H1 (cell line): Measurements from ENCODE around the gene MMP1. TPM values are rescaled to one million over a fixed set of nuclear protein-coding genes. Genes with fewer than 3 reads are reported as not detected.

Experiments used
- CTCF ChIA-PET: fragments of 300-600 bp; sonication (Branson Sonifier 250); formaldehyde crosslinking; loops from one replicate; lab custom pipeline; 2021; ENCODE audit not compliant: partially characterized antibody; lab: Charles Lee
- POLR2A ChIA-PET: fragments of 300-600 bp; sonication (Branson Sonifier 250); formaldehyde crosslinking; loops from one replicate; lab custom pipeline; 2021; ENCODE audit warnings: inconsistent platforms; ENCODE audit not compliant: partially characterized antibody; lab: Charles Lee
- DNase-seq, 2 experiments: peaks; one replicate each; pipeline versions ENCODE4 v3.0.0 to v3.0.0-alpha.2; 2010 to 2022; ENCODE audit warnings: low spot score in 2 of 2, low read depth in 1 of 2, mixed read lengths in 1 of 2
- FAIRE-seq: peaks from 2 replicates; lab custom pipeline; 2011; peaks lifted over from hg19 to GRCh38; lab: Jason Lieb, UNC
- H2AFZ ChIP-seq: 2 replicates; pipeline ENCODE4 v1.8.1; 2012; ENCODE audit warnings: low read length, inconsistent platforms
- H2AK5ac ChIP-seq: 2 replicates; pipeline ENCODE4 v1.6.1; 2013; ENCODE audit warnings: low read depth, low read length
- H2BK120ac ChIP-seq: replicated peaks from 2 replicates; pipeline ENCODE3; 2013; ENCODE audit warnings: low read depth, low read length, inconsistent platforms
- H2BK12ac ChIP-seq: 2 replicates; pipeline ENCODE4 v1.6.1; 2013; ENCODE audit warnings: low read depth, low read length
- H2BK15ac ChIP-seq: 2 replicates; pipeline ENCODE4 v1.6.1; 2013; ENCODE audit warnings: low read length
- H2BK20ac ChIP-seq: 2 replicates; pipeline ENCODE4 v1.6.1; 2013; ENCODE audit warnings: low read length
- H2BK5ac ChIP-seq: 2 replicates; pipeline ENCODE4 v1.6.1; 2013; ENCODE audit warnings: low read depth, low read length
- H3K14ac ChIP-seq: 2 replicates; pipeline ENCODE4 v1.6.1; 2013; ENCODE audit warnings: inconsistent platforms; ENCODE audit not compliant: insufficient read length
- H3K18ac ChIP-seq: 2 replicates; pipeline ENCODE4 v1.6.1; 2013; ENCODE audit warnings: low read length; ENCODE audit errors: extremely low read depth
- H3K23ac ChIP-seq: 2 replicates; pipeline ENCODE4 v1.6.1; 2013; ENCODE audit warnings: inconsistent platforms; ENCODE audit not compliant: insufficient read length
- H3K23me2 ChIP-seq: 2 replicates; pipeline ENCODE4 v1.6.1; 2013; ENCODE audit warnings: low read depth, low read length
- H3K27ac ChIP-seq: 2 replicates; pipeline ENCODE4 v1.6.1; 2011; ENCODE audit warnings: low read depth, low read length, inconsistent platforms
- H3K27me3 ChIP-seq, 4 experiments: replicated peaks in 1 of 4; 1 replicate in 1 of 4; 2 replicates in 3 of 4; pipeline versions ENCODE4 v1.6.1 to v1.8.1; 2011 to 2013; ENCODE audit warnings: low read length in 3 of 4, mild to moderate bottlenecking in 3 of 4, inconsistent platforms in 2 of 4, mixed read lengths in 2 of 4, moderate library complexity in 1 of 4; ENCODE audit not compliant: control insufficient read depth in 3 of 4, insufficient read depth in 3 of 4; ENCODE audit errors: extremely low read depth in 1 of 4
- H3K36me3 ChIP-seq, 4 experiments: 2 replicates each; pipeline versions ENCODE4 v1.6.1 to v1.8.1; 2011 to 2013; ENCODE audit warnings: mild to moderate bottlenecking in 4 of 4, low read length in 3 of 4, moderate library complexity in 2 of 4, control low read depth in 1 of 4, inconsistent platforms in 1 of 4; ENCODE audit not compliant: insufficient read depth in 4 of 4, control insufficient read depth in 2 of 4
- H3K4ac ChIP-seq: replicated peaks from 2 replicates; pipeline ENCODE3; 2013; ENCODE audit warnings: low read length, low read depth, mixed read lengths, inconsistent platforms; ENCODE audit not compliant: insufficient read length
- H3K4me1 ChIP-seq, 4 experiments: replicated peaks in 1 of 4; 1 replicate in 1 of 4; 2 replicates in 3 of 4; pipeline versions ENCODE4 v1.6.1 to v1.8.1; 2011 to 2013; ENCODE audit warnings: low read length in 3 of 4, inconsistent platforms in 2 of 4, mixed read lengths in 1 of 4; ENCODE audit not compliant: insufficient read depth in 4 of 4, control insufficient read depth in 3 of 4
- H3K4me2 ChIP-seq, 2 experiments: 2 replicates each; pipeline versions ENCODE4 v1.6.1 to v1.8.1; 2011 to 2013; ENCODE audit warnings: low read depth in 2 of 2, low read length in 2 of 2, control low read depth in 1 of 2, inconsistent platforms in 1 of 2, mild to moderate bottlenecking in 1 of 2; ENCODE audit not compliant: insufficient read depth in 1 of 2
- H3K4me3 ChIP-seq, 4 experiments: fragments of 200-600, 300-600 bp in 1 of 4; sonication (generic), shearing (Covaris generic), sonication (Bioruptor Twin) in 1 of 4; 2 replicates each; pipeline versions ENCODE4 v1.5.1 to v1.8.1; 2011 to 2016; ENCODE audit warnings: low read length in 4 of 4, low read depth in 3 of 4, control low read depth in 2 of 4, inconsistent platforms in 2 of 4, mild to moderate bottlenecking in 2 of 4, mixed read lengths in 1 of 4, moderate library complexity in 1 of 4; ENCODE audit not compliant: insufficient read depth in 2 of 4; ENCODE audit errors: extremely low read depth in 1 of 4
- H3K56ac ChIP-seq: replicated peaks from 2 replicates; pipeline ENCODE3; 2013; ENCODE audit warnings: low read depth, mild to moderate bottlenecking, mixed read lengths, low read length, inconsistent platforms; ENCODE audit not compliant: insufficient read length
- H3K79me1 ChIP-seq: 2 replicates; pipeline ENCODE4 v1.6.1; 2013; ENCODE audit warnings: low read depth, low read length, control low read depth
- H3K79me2 ChIP-seq, 2 experiments: 2 replicates each; pipeline versions ENCODE4 v1.6.1 to v1.8.1; 2012 to 2013; ENCODE audit warnings: low read length in 2 of 2, mild to moderate bottlenecking in 2 of 2, inconsistent platforms in 1 of 2; ENCODE audit not compliant: insufficient read depth in 2 of 2, control insufficient read depth in 1 of 2
- H3K9ac ChIP-seq, 4 experiments: replicated peaks in 1 of 4; 1 replicate in 1 of 4; 2 replicates in 3 of 4; pipeline versions ENCODE4 v1.6.1 to v1.8.1; 2011 to 2013; ENCODE audit warnings: low read depth in 3 of 4, low read length in 3 of 4, control low read depth in 2 of 4, mild to moderate bottlenecking in 2 of 4, moderate library complexity in 2 of 4, inconsistent platforms in 1 of 4; ENCODE audit errors: extremely low read depth in 1 of 4
- H3K9me3 ChIP-seq, 2 experiments: 2 replicates each; pipeline versions ENCODE4 v1.6.1 to v1.8.1; 2012 to 2013; ENCODE audit warnings: mild to moderate bottlenecking in 2 of 2, moderate library complexity in 2 of 2, control low read depth in 1 of 2, inconsistent platforms in 1 of 2, low read depth in 1 of 2, low read length in 1 of 2, mixed read lengths in 1 of 2; ENCODE audit not compliant: insufficient read depth in 2 of 2
- H4K20me1 ChIP-seq, 2 experiments: replicated peaks in 1 of 2; 2 replicates each; pipeline versions ENCODE3 to v1.8.1; 2011 to 2013; ENCODE audit warnings: inconsistent platforms in 2 of 2, low read length in 2 of 2, mild to moderate bottlenecking in 1 of 2; ENCODE audit not compliant: insufficient read depth in 2 of 2, control insufficient read depth in 1 of 2
- H4K5ac ChIP-seq: 2 replicates; pipeline ENCODE4 v1.6.1; 2013; ENCODE audit warnings: low read length, low read depth, mixed read lengths, inconsistent platforms; ENCODE audit not compliant: insufficient read length
- H4K8ac ChIP-seq: 2 replicates; pipeline ENCODE4 v1.8.0; 2013; ENCODE audit warnings: mild to moderate bottlenecking, moderate library complexity, low read length, inconsistent platforms; ENCODE audit not compliant: insufficient read depth; ENCODE audit errors: extremely low read depth
- H4K91ac ChIP-seq: replicated peaks from 2 replicates; pipeline ENCODE3; 2013; ENCODE audit warnings: low read length, mixed read lengths, inconsistent platforms; ENCODE audit not compliant: insufficient read length
- ASH2L ChIP-seq: fragments of 200-600, 300-600 bp; sonication (generic); IDR thresholded peaks from one replicate; pipeline ENCODE4 v1.7.1; 2017; ENCODE audit warnings: low read length
- ATF2 ChIP-seq: IDR thresholded peaks from 2 replicates; pipeline ENCODE4 v1.6.1; 2012; ENCODE audit warnings: low read length, inconsistent platforms
- CEBPB ChIP-seq: IDR thresholded peaks from 2 replicates; pipeline ENCODE4 v1.6.1; 2012; ENCODE audit warnings: low read depth, low read length
- CTCF ChIP-seq, 3 experiments: IDR thresholded peaks; 1 replicate in 2 of 3; 2 replicates in 1 of 3; pipeline versions ENCODE4 v1.5.1 to v1.6.1; 2011; ENCODE audit warnings: low read length in 3 of 3, mild to moderate bottlenecking in 3 of 3, inconsistent platforms in 2 of 3, low read depth in 1 of 3, moderate library complexity in 1 of 3; ENCODE audit not compliant: insufficient read depth in 1 of 3; ENCODE audit errors: control extremely low read depth in 1 of 3
- GABPA ChIP-seq: IDR thresholded peaks from 2 replicates; pipeline ENCODE4 v1.6.1; 2011; ENCODE audit warnings: mild to moderate bottlenecking, low read length, moderate library complexity, borderline replicate concordance; ENCODE audit not compliant: insufficient read depth
- MAX ChIP-seq: IDR thresholded peaks from 2 replicates; pipeline ENCODE4 v1.6.1; 2012; ENCODE audit warnings: inconsistent platforms
- POLR2AphosphoS5 ChIP-seq: IDR thresholded peaks from 2 replicates; pipeline ENCODE4 v1.6.1; 2011; ENCODE audit warnings: low read depth, low read length
- SIX5 ChIP-seq: IDR thresholded peaks from 2 replicates; pipeline ENCODE4 v1.6.1; 2011; ENCODE audit warnings: mild to moderate bottlenecking, low read depth, low read length
- USF2 ChIP-seq: IDR thresholded peaks from 2 replicates; pipeline ENCODE4 v1.6.1; 2011; ENCODE audit warnings: low read length, improper control_type of control experiment
- WGBS, 2 experiments: shearing (Covaris generic) in 1 of 2; methylation state at CpG; one replicate each; pipeline versions ENCODE4 v1.1.6 to v1.1.7; 2013 to 2015; ENCODE audit warnings: low lambda C conversion rate in 2 of 2, mixed read lengths in 2 of 2, inconsistent platforms in 1 of 2, low coverage in 1 of 2, missing lambda C conversion rate in 1 of 2; ENCODE audit not compliant: insufficient replicate concordance in 2 of 2, insufficient coverage in 1 of 2, insufficient read length in 1 of 2; ENCODE audit errors: extremely low coverage in 1 of 2, missing lambda C conversion rate in 1 of 2; 5-methylcytosine and 5-hydroxymethylcytosine counted together
- polyA plus RNA-seq, 7 experiments: library from polyadenylated mRNA; depleted of rRNA in 3 of 7; stranded (reverse) in 5 of 7; unstranded in 2 of 7; fragments of >200 nt in 5 of 7; fragments of 200-250 nt in 2 of 7; gene quantifications; 1 replicate in 5 of 7; 2 replicates in 1 of 7; 4 replicates in 1 of 7; pipeline versions ENCODE4 v1.2.1 to v1.2.3, GENCODE V29; 2011 to 2013; ENCODE audit warnings: missing spikeins in 2 of 7, mixed read lengths in 2 of 7
- total RNA-seq: library from RNA; stranded (reverse); fragmentation: NEBNext Ultra II Directional; extraction: Animal tissue kit (Norgen Biotek cat#: 25700); gene quantifications from 2 replicates; pipeline ENCODE4 v1.2.1, GENCODE V29; 2021

The MMP1 gene
- total and polyA plus RNA-seq, 2 of the 8 experiments (the other 6 are each of a cell fraction or from before 2014, with no cell fraction given) = not detected

- no peak overlapping the region for H3K27ac ChIP-seq
- H3K14ac ChIP-seq = no peak overlapping the region
- no peak overlapping the region for H4K91ac ChIP-seq
- H3K56ac ChIP-seq = no peak overlapping the region
- H3K36me3 ChIP-seq = no peaks in the 10 kb centered on the region
- H3K9ac ChIP-seq = no peak overlapping the region
- DNase-seq (no peak), FAIRE-seq (no peak)
- no peak overlapping the region for H2BK120ac ChIP-seq
- H3K9me3 ChIP-seq = no peaks in the 10 kb centered on the region
- no peak overlapping the region for H3K18ac ChIP-seq
- no peaks in the 10 kb centered on the region for H4K20me1 ChIP-seq
- no peak overlapping the region for H2AFZ ChIP-seq
- H3K79me1 ChIP-seq = no peaks in the 10 kb centered on the region
- H3K4me2 ChIP-seq = no peak overlapping the region
- WGBS, 2 experiments = 88% methylated on average over 2 of the region's 2 CpGs; no CpG with 5 or more reads in 1 of the 2 experiments
- POLR2A ChIA-PET = no interaction called here
- no peaks in the 10 kb centered on the region for H3K79me2 ChIP-seq
- H2BK15ac ChIP-seq = no peak overlapping the region
- H3K23ac ChIP-seq = no peak overlapping the region
- no peaks in the 10 kb centered on the region for H3K27me3 ChIP-seq
- H2AK5ac ChIP-seq = no peak overlapping the region
- no peak overlapping the region for H4K8ac ChIP-seq
- peaks cover 0 to 7% (median 1%) of the 10 kb centered on the region in 4 experiments; a peak in 4 of 7 replicates for H3K4me1 ChIP-seq
- no peak overlapping the region for H2BK20ac ChIP-seq
- H3K23me2 ChIP-seq = no peaks in the 10 kb centered on the region
- H2BK5ac ChIP-seq = no peak overlapping the region
- no peak overlapping the region for H2BK12ac ChIP-seq
- CTCF ChIA-PET = interaction anchor here (0.9 to 2.3 kb wide), 3 partner anchors 43 to 104 kb away, joined by 3 to 7 read pairs (median 4); no protein-coding TSS in a partner anchor
- H4K5ac ChIP-seq = no peak overlapping the region
- no peak overlapping the region for H3K4me3 ChIP-seq
- no peak overlapping the region for H3K4ac ChIP-seq
- TF ChIP-seq CEBPB (no peak), POLR2AphosphoS5 (no peak), ATF2 (no peak), GABPA (no peak), CTCF (IDR thresholded peaks at IDR 0.05; ENCODE audit: control extremely low read depth in 1 of 3, insufficient read depth in 1 of 3, low read depth in 1 of 3, low read length in 3 of 3) (no peak), ASH2L (no peak), USF2 (no peak), MAX (no peak), SIX5 (no peak)
Measured at GRCh38 chr11:102837646-102838045, 39.7 kb upstream of the MMP1 start.
